Mammary epithelial cell (primary cell): Measurements from ENCODE around the gene SPDYE6.
"Not testable (repeated sequence)": the region's sequence is repeated elsewhere in the genome, so short reads cannot be mapped to it uniquely, and the experiment has no call there.

Source experiments
- CTCF ChIP-seq, 2 donors: IDR thresholded peaks in 1 of 2; conservative IDR thresholded peaks in 1 of 2; 2 replicates each; pipeline ENCODE4 v1.5.1; 2011 to 2012; ENCODE audit warnings: inconsistent platforms in 2 of 2, low read length in 2 of 2, mild to moderate bottlenecking in 2 of 2, control low read depth in 1 of 2, low read depth in 1 of 2; ENCODE audit not compliant: insufficient read depth in 1 of 2; ENCODE audit errors: extremely low read depth in 1 of 2
- EZH2 ChIP-seq: IDR thresholded peaks from 2 replicates; pipeline ENCODE4 v1.6.1; 2012; ENCODE audit warnings: low read length, inconsistent platforms, borderline replicate concordance

DNA sequence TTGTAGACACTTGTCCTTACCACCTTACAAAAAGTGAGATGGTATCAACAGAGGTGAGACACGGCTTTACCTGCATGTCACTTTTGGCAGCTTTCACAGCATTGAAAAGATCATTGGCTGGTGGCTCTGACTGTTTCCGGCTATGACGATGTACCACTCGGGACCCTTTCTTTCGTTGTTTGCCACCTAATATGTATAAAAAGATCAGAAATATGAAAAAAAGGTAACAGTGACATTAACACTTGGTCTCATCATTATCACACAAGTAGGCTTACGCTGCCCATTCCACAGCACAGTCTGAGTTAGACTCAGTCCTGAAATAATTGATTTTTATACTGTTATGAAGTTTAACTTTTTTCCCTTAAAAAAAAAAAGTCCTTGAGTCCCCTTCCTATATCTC is 29.1 kb downstream of the SPDYE6 start:
- TF ChIP-seq CTCF (conservative IDR thresholded peaks at IDR 0.05 in 1 of 2, IDR thresholded peaks at IDR 0.05 in 1 of 2; ENCODE audit: extremely low read depth in 1 of 2, insufficient read depth in 1 of 2, low read depth in 1 of 2, low read length in 2 of 2); EZH2: not testable (repeated sequence)
